Calu3 (cell line): ENCODE results near the gene NPBWR2. TPM values are rescaled to one million over a fixed set of nuclear protein-coding genes. Genes with fewer than 3 reads are reported as not detected.

Experiments used
- BruUV-seq: library from RNA; stranded (reverse); fragments of 400-500 nt; replicated peaks from 2 replicates; lab custom pipeline; 2021; lab: Mats Ljungman, UMichigan
- CTCF ChIA-PET: fragments of 300-600 bp; sonication (Branson Sonifier 250); formaldehyde crosslinking; loops from one replicate; lab custom pipeline; 2022; ENCODE audit warnings: antibody characterized with exemption; lab: Charles Lee
- DNase-seq: peaks from one replicate; pipeline ENCODE4 v3.0.0; 2022
- H3K27ac Mint-ChIP-seq: one replicate; pipeline ENCODE4 v1.8.0; 2022; ENCODE audit warnings: mixed read lengths; ENCODE audit not compliant: unreplicated experiment
- H3K27me3 Mint-ChIP-seq: one replicate; pipeline ENCODE4 v1.8.0; 2022; ENCODE audit warnings: mixed read lengths; ENCODE audit not compliant: unreplicated experiment
- H3K36me3 Mint-ChIP-seq: one replicate; pipeline ENCODE4 v1.8.0; 2022; ENCODE audit warnings: mild to moderate bottlenecking, moderate library complexity, mixed read lengths; ENCODE audit not compliant: insufficient read depth, unreplicated experiment
- H3K4me1 Mint-ChIP-seq: one replicate; pipeline ENCODE4 v1.8.0; 2022; ENCODE audit warnings: mild to moderate bottlenecking, low read depth, mixed read lengths; ENCODE audit not compliant: unreplicated experiment
- H3K4me3 Mint-ChIP-seq: one replicate; pipeline ENCODE4 v1.8.0; 2022; ENCODE audit warnings: mild to moderate bottlenecking, low read depth, moderate library complexity, mixed read lengths; ENCODE audit not compliant: unreplicated experiment
- H3K9me3 Mint-ChIP-seq: one replicate; pipeline ENCODE4 v1.8.0; 2022; ENCODE audit warnings: low read depth, mixed read lengths; ENCODE audit not compliant: unreplicated experiment
- intact Hi-C: fragments of 100-400 bp; cut with micrococcal nuclease; formaldehyde crosslinking; loops from one replicate; pipeline ENCODE4 v1.10.0; 2022; ENCODE audit not compliant: unreplicated experiment
- total RNA-seq: library from RNA; stranded (reverse); gene quantifications from 2 replicates; pipeline ENCODE4 v1.2.3, GENCODE V29; 2022
- TF ChIP-seq, protein P1 (sequence below): fragments of 200-600 bp; IDR thresholded peaks from one replicate; pipeline ENCODE4 v1.8.0; 2022; ENCODE audit warnings: antibody characterized with exemption; ENCODE audit not compliant: unreplicated experiment

NPBWR2 gene
- total RNA-seq, 1 experiment from 2014 or later, result not detected

DNA sequence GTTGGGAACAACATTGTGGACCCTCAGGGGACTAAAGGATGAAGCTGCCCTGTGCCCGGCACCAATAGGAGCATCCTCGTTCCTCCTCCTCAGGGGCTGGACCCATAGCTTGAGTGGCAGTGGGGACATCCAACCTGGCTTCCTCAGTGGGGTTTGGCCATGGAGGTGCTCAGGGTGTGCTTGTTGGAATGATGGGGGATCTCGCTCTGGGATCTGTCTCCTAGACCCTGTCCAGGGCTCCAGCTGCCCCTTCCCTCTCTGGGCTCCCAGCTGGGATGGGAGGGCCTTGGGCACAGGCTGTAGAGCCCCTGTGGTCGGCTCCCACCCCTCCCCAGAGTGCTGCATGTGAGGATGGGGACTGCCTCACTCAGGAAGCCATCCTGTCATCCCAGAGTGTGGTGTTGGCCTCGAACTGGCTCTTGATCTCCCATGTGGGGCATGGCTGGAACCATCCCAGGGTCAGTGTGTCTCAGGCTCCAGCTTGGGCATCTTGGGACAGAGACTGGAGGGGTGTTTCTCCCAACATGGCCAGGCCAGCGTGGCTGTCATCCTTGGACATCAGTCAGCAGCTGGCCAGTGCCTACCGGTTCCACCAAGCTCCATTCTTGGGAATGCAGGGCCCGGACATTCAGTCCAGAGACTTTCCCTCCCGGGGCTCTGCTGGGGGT lies 47.4 kb upstream of the NPBWR2 start:
- H3K27me3 Mint-ChIP-seq, result peaks cover 37% of the 10 kb centered on the region
- CTCF ChIA-PET, result interaction anchor here (0.6 kb wide), 1 partner anchor 517 kb away, joined by 4 read pairs; no protein-coding TSS in a partner anchor
- peaks cover 44% of the 10 kb centered on the region for H3K4me1 Mint-ChIP-seq
- BruUV-seq, result no TSS peak
- no peak overlapping the region for H3K4me3 Mint-ChIP-seq
- TF ChIP-seq, protein P1, sequence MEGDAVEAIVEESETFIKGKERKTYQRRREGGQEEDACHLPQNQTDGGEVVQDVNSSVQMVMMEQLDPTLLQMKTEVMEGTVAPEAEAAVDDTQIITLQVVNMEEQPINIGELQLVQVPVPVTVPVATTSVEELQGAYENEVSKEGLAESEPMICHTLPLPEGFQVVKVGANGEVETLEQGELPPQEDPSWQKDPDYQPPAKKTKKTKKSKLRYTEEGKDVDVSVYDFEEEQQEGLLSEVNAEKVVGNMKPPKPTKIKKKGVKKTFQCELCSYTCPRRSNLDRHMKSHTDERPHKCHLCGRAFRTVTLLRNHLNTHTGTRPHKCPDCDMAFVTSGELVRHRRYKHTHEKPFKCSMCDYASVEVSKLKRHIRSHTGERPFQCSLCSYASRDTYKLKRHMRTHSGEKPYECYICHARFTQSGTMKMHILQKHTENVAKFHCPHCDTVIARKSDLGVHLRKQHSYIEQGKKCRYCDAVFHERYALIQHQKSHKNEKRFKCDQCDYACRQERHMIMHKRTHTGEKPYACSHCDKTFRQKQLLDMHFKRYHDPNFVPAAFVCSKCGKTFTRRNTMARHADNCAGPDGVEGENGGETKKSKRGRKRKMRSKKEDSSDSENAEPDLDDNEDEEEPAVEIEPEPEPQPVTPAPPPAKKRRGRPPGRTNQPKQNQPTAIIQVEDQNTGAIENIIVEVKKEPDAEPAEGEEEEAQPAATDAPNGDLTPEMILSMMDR, result no peak
- no peak for DNase-seq
- H3K9me3 Mint-ChIP-seq, result no peaks in the 10 kb centered on the region
- H3K36me3 Mint-ChIP-seq, result no peaks in the 10 kb centered on the region
- no peak overlapping the region for H3K27ac Mint-ChIP-seq
- intact Hi-C loops, result no loop called here

DNA sequence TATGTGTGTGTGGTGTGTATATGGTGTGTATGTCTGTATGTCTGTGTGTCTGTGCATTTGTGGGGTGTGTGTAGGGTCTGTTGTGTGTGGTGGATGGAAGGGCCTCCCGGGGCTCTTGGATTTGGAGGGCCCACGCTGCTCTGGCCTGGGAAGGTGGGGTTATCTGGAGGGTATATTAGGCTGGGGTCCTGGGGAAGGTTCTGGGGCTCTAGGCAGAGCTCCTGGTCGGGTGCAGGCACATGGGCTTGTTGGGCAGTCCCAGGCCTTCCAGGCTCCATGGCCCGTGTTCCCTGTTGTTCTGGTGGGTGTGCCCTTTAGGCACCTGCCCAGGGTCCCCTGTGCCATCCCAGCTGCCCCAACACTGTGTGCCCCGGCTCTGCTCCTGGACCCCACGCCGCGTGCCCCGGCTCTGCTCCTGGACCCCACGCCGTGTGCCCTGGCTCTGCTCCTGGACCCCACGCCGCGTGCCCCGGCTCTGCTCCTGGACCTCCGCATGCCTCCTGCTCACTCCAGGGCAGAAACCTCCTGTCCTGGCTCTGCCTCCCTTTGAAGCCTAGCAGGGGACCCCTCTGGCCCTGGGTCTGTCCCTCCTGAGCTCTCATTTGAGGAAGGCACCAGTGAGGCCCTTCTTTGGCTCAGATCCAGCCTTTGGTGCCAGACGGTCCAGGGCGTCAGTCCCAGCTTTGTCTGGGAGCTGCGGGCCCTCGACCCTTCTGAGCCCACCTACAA lies 46.7 kb upstream of the NPBWR2 start:
- Mint-ChIP-seq H3K4me1 (peaks cover 39% of the 10 kb centered on the region), H3K36me3 (no peaks in the 10 kb centered on the region), H3K27me3 (peaks cover 31% of the 10 kb centered on the region), H3K4me3 (no peak overlapping the region), H3K27ac (no peak overlapping the region), H3K9me3 (no peaks in the 10 kb centered on the region)
- TF ChIP-seq, protein P1, result no peak
- BruUV-seq, result no TSS peak
- no peak for DNase-seq
- CTCF ChIA-PET, result interaction anchor here (1.0 kb wide), 1 partner anchor 14 kb away, joined by 4 read pairs; no protein-coding TSS in a partner anchor
- intact Hi-C loops, result no loop called here

GRCh38 chr20:64153410-64153809 lies 46.0 kb upstream of the NPBWR2 start:
- TF ChIP-seq, protein P1, result no peak
- H3K4me3 Mint-ChIP-seq, result no peak overlapping the region
- BruUV-seq, result no TSS peak
- no peak for DNase-seq
- H3K36me3 Mint-ChIP-seq, result no peaks in the 10 kb centered on the region
- H3K27ac Mint-ChIP-seq, result no peak overlapping the region
- peaks cover 33% of the 10 kb centered on the region for H3K4me1 Mint-ChIP-seq
- intact Hi-C loops, result no loop called here
- CTCF ChIA-PET, result interaction anchor here (1.0 kb wide), 1 partner anchor 13 kb away, joined by 4 read pairs; no protein-coding TSS in a partner anchor
- peaks cover 32% of the 10 kb centered on the region for H3K27me3 Mint-ChIP-seq
- H3K9me3 Mint-ChIP-seq, result no peaks in the 10 kb centered on the region

- DNase-seq, result no peak
- BruUV-seq, result no TSS peak
- intact Hi-C loops, result no loop called here
- no peaks in the 10 kb centered on the region for H3K36me3 Mint-ChIP-seq
- H3K4me3 Mint-ChIP-seq, result no peak overlapping the region
- CTCF ChIA-PET, result no interaction called here
- TF ChIP-seq, protein P1, result no peak
- peaks cover 37% of the 10 kb centered on the region for H3K27me3 Mint-ChIP-seq
- peaks cover 2% of the 10 kb centered on the region for H3K9me3 Mint-ChIP-seq
- peaks cover 33% of the 10 kb centered on the region for H3K4me1 Mint-ChIP-seq
- H3K27ac Mint-ChIP-seq, result no peak overlapping the region
Measured at GRCh38 chr20:64152906-64153305, 45.5 kb upstream of the NPBWR2 start.
